Upper lobe of right lung (tissue), 1 donor: ENCODE results near the gene BACH2. TPM values are rescaled to one million over a fixed set of nuclear protein-coding genes. Genes with fewer than 3 reads are reported as not detected.

Experiments used
- ATAC-seq: fragments of 200-7000 bp; cut with Tn5 transposase; one replicate; pipeline ENCODE4 v1.9.1; 2020; ENCODE audit warnings: mild to moderate bottlenecking, moderate library complexity
- DNase-seq: peaks from one replicate; pipeline ENCODE4 v3.0.0-alpha.2; 2020
- H3K27ac ChIP-seq: fragments of 200-600 bp; one replicate; pipeline ENCODE4 v1.8.0; 2022
- H3K27me3 ChIP-seq: fragments of 200-600 bp; one replicate; pipeline ENCODE4 v1.8.0; 2022; ENCODE audit warnings: mild to moderate bottlenecking
- H3K36me3 ChIP-seq: fragments of 200-600 bp; one replicate; pipeline ENCODE4 v1.8.0; 2022
- H3K4me1 ChIP-seq: fragments of 200-600 bp; one replicate; pipeline ENCODE4 v1.8.0; 2022
- H3K4me3 ChIP-seq: fragments of 200-600 bp; one replicate; pipeline ENCODE4 v1.8.0; 2022; ENCODE audit warnings: mild to moderate bottlenecking
- H3K9me3 ChIP-seq: fragments of 200-600 bp; one replicate; pipeline ENCODE4 v1.8.0; 2022
- CTCF ChIP-seq: fragments of 200-600 bp; IDR thresholded peaks from one replicate; pipeline ENCODE4 v1.8.0; 2022; ENCODE audit warnings: antibody characterized with exemption
- intact Hi-C: fragments of 100-400 bp; cut with DNase I; formaldehyde crosslinking; loops from one replicate; pipeline ENCODE4 v1.11.0; 2022
- total RNA-seq: library from RNA; stranded (reverse); fragmentation: NEBNext Ultra II Directional; extraction: Animal tissue kit (Norgen Biotek cat#: 25700); gene quantifications from one replicate; pipeline ENCODE4 v1.2.1, GENCODE V29; 2021
- donor health status: DM: no; HTN: yes; CAD: no; lungs with severe emphysema.

Gene BACH2
- total RNA-seq, 1 donor from 2014 or later = 4.9 TPM

GRCh38 chr6:90044182-90044832 lies 252.3 kb downstream of the BACH2 start:
- H3K9me3 ChIP-seq = no peaks in the 10 kb centered on the region
- no peak overlapping the region for H3K27ac ChIP-seq
- intact Hi-C loops = no loop called here
- no peaks in the 10 kb centered on the region for H3K27me3 ChIP-seq
- no peak overlapping the region for H3K4me3 ChIP-seq
- H3K36me3 ChIP-seq = no peaks in the 10 kb centered on the region
- ATAC-seq = no peak
- no peaks in the 10 kb centered on the region for H3K4me1 ChIP-seq
- TF ChIP-seq CTCF = no peak
- no peak for DNase-seq

- no peak for TF ChIP-seq CTCF
- H3K9me3 ChIP-seq = no peaks in the 10 kb centered on the region
- no peak overlapping the region for H3K4me3 ChIP-seq
- no peaks in the 10 kb centered on the region for H3K27me3 ChIP-seq
- no peaks in the 10 kb centered on the region for H3K36me3 ChIP-seq
- DNase-seq (no peak), ATAC-seq (no peak)
- no peaks in the 10 kb centered on the region for H3K4me1 ChIP-seq
- H3K27ac ChIP-seq = no peak overlapping the region
- intact Hi-C loops = no loop called here
These were observed 255.7 kb downstream of the BACH2 start for GRCh38 chr6:90040931-90041330.

- intact Hi-C loops = no loop called here
- DNase-seq (no peak), ATAC-seq (no peak)
- no peak for TF ChIP-seq CTCF
- no peaks in the 10 kb centered on the region for H3K36me3 ChIP-seq
- H3K27me3 ChIP-seq = no peaks in the 10 kb centered on the region
- no peaks in the 10 kb centered on the region for H3K9me3 ChIP-seq
- no peak overlapping the region for H3K27ac ChIP-seq
- H3K4me1 ChIP-seq = no peaks in the 10 kb centered on the region
- no peak overlapping the region for H3K4me3 ChIP-seq
These were observed 256.7 kb downstream of the BACH2 start for GRCh38 chr6:90039911-90040310.

GRCh38 chr6:90038961-90039653 lies 257.5 kb downstream of the BACH2 start:
- no peak for TF ChIP-seq CTCF
- Histone ChIP-seq H3K27ac (no peak overlapping the region), H3K9me3 (no peaks in the 10 kb centered on the region), H3K36me3 (no peaks in the 10 kb centered on the region), H3K27me3 (no peaks in the 10 kb centered on the region), H3K4me1 (no peaks in the 10 kb centered on the region), H3K4me3 (no peak overlapping the region)
- ATAC-seq (no peak), DNase-seq (no peak)
- intact Hi-C loops = no loop called here

- Histone ChIP-seq H3K36me3 (no peaks in the 10 kb centered on the region), H3K9me3 (no peaks in the 10 kb centered on the region), H3K27ac (no peak overlapping the region), H3K4me1 (no peaks in the 10 kb centered on the region), H3K4me3 (no peak overlapping the region), H3K27me3 (no peaks in the 10 kb centered on the region)
- ATAC-seq (no peak), DNase-seq (no peak)
- intact Hi-C loops = no loop called here
- TF ChIP-seq CTCF = no peak
These were observed 259.7 kb downstream of the BACH2 start for GRCh38 chr6:90036963-90037362.
